Measurements from ENCODE around the gene CHST12. TPM values are rescaled to one million over a fixed set of nuclear protein-coding genes. Genes with fewer than 3 reads are reported as not detected.
A peak's percentile ranks its signal among the peaks of the same experiment; 100 is the strongest.

Gene CHST12
- total RNA-seq, 1 donor from 2014 or later, result 18.5 TPM

DNA sequence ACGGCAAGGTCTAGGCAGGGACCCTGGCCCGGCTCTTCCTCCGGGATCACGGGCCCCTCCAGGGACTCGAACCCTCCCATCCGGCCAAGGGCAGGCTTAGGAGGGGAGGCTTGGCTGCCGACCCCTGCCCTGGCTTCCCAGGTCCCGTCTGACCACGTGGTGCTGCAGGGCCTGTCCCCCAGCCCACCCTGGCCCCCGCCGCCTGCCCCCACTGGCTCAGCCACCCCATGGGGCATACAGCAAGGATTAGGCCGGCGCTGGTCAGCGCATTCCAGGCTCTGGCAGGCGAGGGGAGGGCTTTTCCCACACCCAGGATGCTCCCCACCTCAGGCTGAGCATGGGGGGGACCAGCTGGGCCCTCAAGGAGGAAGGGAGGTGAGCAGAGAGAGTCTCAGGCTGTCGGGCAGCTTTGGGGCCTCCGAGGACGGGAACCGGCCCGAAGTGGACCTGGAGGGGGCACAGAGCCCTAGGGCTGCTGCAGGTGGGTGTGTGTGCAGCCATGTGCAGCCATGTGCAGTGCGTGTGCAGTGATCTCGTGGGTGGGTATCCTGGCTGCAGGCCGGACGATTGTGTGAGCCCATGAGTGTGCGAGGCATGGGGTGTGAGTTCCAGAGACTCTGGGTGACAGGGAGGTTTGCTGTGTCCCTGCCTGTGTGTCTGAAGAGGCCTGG is 73.5 kb downstream of the CHST12 start:
- FAIRE-seq, result no peak

GRCh38 chr7:2477447-2478398 is 74.3 kb downstream of the CHST12 start:
- Mint-ChIP-seq H3K36me3 (ENCODE audit: low read depth, unreplicated experiment) (no peaks in the 10 kb centered on the region), H3K27me3 (ENCODE audit: low read depth, unreplicated experiment) (peaks cover 13% of the 10 kb centered on the region), H3K4me3 (ENCODE audit: unreplicated experiment) (no peak overlapping the region), H3K4me1 (ENCODE audit: low read depth, unreplicated experiment) (peaks cover 1% of the 10 kb centered on the region), H3K27ac (ENCODE audit: unreplicated experiment) (no peak overlapping the region), H3K9me3 (ENCODE audit: unreplicated experiment) (no peaks in the 10 kb centered on the region)
- Histone ChIP-seq H3K4me1 (ENCODE audit: insufficient read depth, low read length) (peaks cover 18% of the 10 kb centered on the region), H3K79me2 (ENCODE audit: insufficient read depth, low read length) (no peaks in the 10 kb centered on the region), H3K9ac (ENCODE audit: low read length) (no peak overlapping the region), H3K9me3 (ENCODE audit: insufficient read depth, low read depth, low read length) (no peaks in the 10 kb centered on the region), H3K36me3 (ENCODE audit: insufficient read depth, low read length) (no peaks in the 10 kb centered on the region), H3K27me3 (ENCODE audit: insufficient read depth, low read length) (no peaks in the 10 kb centered on the region), H4K20me1 (ENCODE audit: insufficient read depth, low read length) (no peaks in the 10 kb centered on the region), H3K4me3 (ENCODE audit: insufficient read depth, low read depth, low read length) (no peak overlapping the region), H3K4me2 (ENCODE audit: low read length) (peak overlapping the region; percentile 54), H2AFZ (ENCODE audit: low read depth, low read length) (peak overlapping the region; percentile 58), H3K27ac (ENCODE audit: low read depth, low read length) (no peak overlapping the region)
- FAIRE-seq (no peak), DNase-seq (ENCODE audit: low read depth) (peak; percentile 18)
- TF ChIP-seq CTCF (IDR thresholded peaks at IDR 0.05; ENCODE audit: insufficient read depth, low read depth, low read length) (peak; percentile 32), EZH2 (IDR thresholded peaks at IDR 0.05; ENCODE audit: insufficient read depth, low read length) (no peak)

More for the DNA sequence above, 73.5 kb downstream of the CHST12 start:
- no peak overlapping the region for H2AFZ ChIP-seq (ENCODE audit: low read depth, low read length)
- no peaks in the 10 kb centered on the region for H3K9me3 ChIP-seq (ENCODE audit: insufficient read depth, low read depth, low read length)
- H3K79me2 ChIP-seq (ENCODE audit: insufficient read depth, low read length), result no peaks in the 10 kb centered on the region
- no peak overlapping the region for H3K4me2 ChIP-seq (ENCODE audit: low read length)
- H3K27ac ChIP-seq (ENCODE audit: low read depth, low read length), result no peak overlapping the region
- no peak overlapping the region for H3K27ac Mint-ChIP-seq (ENCODE audit: unreplicated experiment)
- DNase-seq (ENCODE audit: low read depth), result no peak
- H3K4me1 Mint-ChIP-seq (ENCODE audit: low read depth, unreplicated experiment), result peaks cover 1% of the 10 kb centered on the region
- peaks cover 13% of the 10 kb centered on the region for H3K27me3 Mint-ChIP-seq (ENCODE audit: low read depth, unreplicated experiment)
- H3K27me3 ChIP-seq (ENCODE audit: insufficient read depth, low read length), result no peaks in the 10 kb centered on the region
- H3K9me3 Mint-ChIP-seq (ENCODE audit: unreplicated experiment), result no peaks in the 10 kb centered on the region
- H4K20me1 ChIP-seq (ENCODE audit: insufficient read depth, low read length), result no peaks in the 10 kb centered on the region
- H3K36me3 ChIP-seq (ENCODE audit: insufficient read depth, low read length), result no peaks in the 10 kb centered on the region
- no peak overlapping the region for H3K4me3 Mint-ChIP-seq (ENCODE audit: unreplicated experiment)
- H3K4me3 ChIP-seq (ENCODE audit: insufficient read depth, low read depth, low read length), result no peak overlapping the region
- H3K9ac ChIP-seq (ENCODE audit: low read length), result no peak overlapping the region
- H3K4me1 ChIP-seq (ENCODE audit: insufficient read depth, low read length), result peaks cover 18% of the 10 kb centered on the region
- H3K36me3 Mint-ChIP-seq (ENCODE audit: low read depth, unreplicated experiment), result no peaks in the 10 kb centered on the region
- TF ChIP-seq CTCF (IDR thresholded peaks at IDR 0.05; ENCODE audit: insufficient read depth, low read depth, low read length) (no peak), EZH2 (IDR thresholded peaks at IDR 0.05; ENCODE audit: insufficient read depth, low read length) (no peak)

All from astrocyte (in vitro differentiated cells and primary cell).